GM12878 (cell line): ENCODE results near the gene XPNPEP2. TPM values are rescaled to one million over a fixed set of nuclear protein-coding genes. Genes with fewer than 3 reads are reported as not detected.

Source experiments
- CHD4 ChIP-seq: fragments of 200-600 bp; sonication (generic); IDR thresholded peaks from 2 replicates; pipeline ENCODE4 v1.6.1; 2016; ENCODE audit warnings: mild to moderate bottlenecking
- EP300 ChIP-seq, 2 experiments: fragments of 150-350 bp in 1 of 2; IDR thresholded peaks; 2 replicates each; pipeline ENCODE4 v1.6.1; 2011 to 2012; ENCODE audit warnings: low read depth in 2 of 2, low read length in 2 of 2, borderline replicate concordance in 1 of 2, improper control_type of control experiment in 1 of 2, inconsistent platforms in 1 of 2; ENCODE audit not compliant: control insufficient read depth in 1 of 2
- ESRRA ChIP-seq: IDR thresholded peaks from 2 replicates; pipeline ENCODE4 v1.6.1; 2012; ENCODE audit warnings: mild to moderate bottlenecking, low read length, improper control_type of control experiment
- HDGF ChIP-seq: fragments of 450-650 bp; IDR thresholded peaks from 2 replicates; pipeline ENCODE4 v1.6.1; 2016; ENCODE audit warnings: antibody characterized with exemption
- IRF4 ChIP-seq: IDR thresholded peaks from 2 replicates; pipeline ENCODE4 v1.6.1; 2011; ENCODE audit warnings: low read depth, low read length
- PAX5 ChIP-seq: IDR thresholded peaks from 2 replicates; pipeline ENCODE4 v1.6.1; 2011; ENCODE audit warnings: low read depth, low read length, borderline replicate concordance
- RAD21 ChIP-seq: IDR thresholded peaks from 2 replicates; pipeline ENCODE4 v1.6.1; 2011; ENCODE audit warnings: mild to moderate bottlenecking, low read depth, low read length, moderate library complexity; ENCODE audit not compliant: insufficient read depth
- SIN3A ChIP-seq: IDR thresholded peaks from 2 replicates; pipeline ENCODE4 v1.6.1; 2012; ENCODE audit warnings: low read depth, low read length, improper control_type of control experiment
- ZNF687 ChIP-seq: fragments of 450-650 bp; IDR thresholded peaks from 2 replicates; pipeline ENCODE4 v1.6.1; 2017; ENCODE audit warnings: mild to moderate bottlenecking, moderate library complexity
- polyA plus RNA-seq, 11 experiments: library from polyadenylated mRNA; depleted of rRNA in 4 of 11; unstranded in 6 of 11; stranded (reverse) in 5 of 11; fragments of >200 nt; fragmentation: Nextera tagmentation in 4 of 11; fragmentation: Illumina TruSeq in 1 of 11; extraction: Ambion mirVana in 4 of 11; extraction: Trizol in 1 of 11; gene quantifications; 1 replicate in 1 of 11; 2 replicates in 10 of 11; pipeline versions ENCODE4 v1.2.1 to v1.2.3, GENCODE V29; 2011 to 2016; ENCODE audit warnings: inconsistent platforms in 2 of 11, missing spikeins in 2 of 11, low read depth in 1 of 11
- total RNA-seq, 4 experiments: library from RNA; depleted of rRNA in 3 of 4; stranded (reverse); fragments of >200 nt in 3 of 4; fragmentation: Illumina TruSeq in 1 of 4; extraction: Trizol in 1 of 4; gene quantifications; 2 replicates each; pipeline versions ENCODE4 v1.2.1 to v1.2.3, GENCODE V29; 2013 to 2021

XPNPEP2 gene
- total and polyA plus RNA-seq, 10 of the 15 experiments (the other 5 are each of a cell fraction or from before 2014, with no cell fraction given), result 0.04 to 0.37 (median 0.15) TPM

- TF ChIP-seq RAD21, result no peak
- TF ChIP-seq IRF4, result no peak
- TF ChIP-seq HDGF, result no peak
- TF ChIP-seq ESRRA, result no peak
- no peak for TF ChIP-seq EP300 (IDR thresholded peaks at IDR 0.05; ENCODE audit: borderline replicate concordance in 1 of 2, control insufficient read depth in 1 of 2, low read depth in 2 of 2, low read length in 2 of 2)
- no peak for TF ChIP-seq CHD4
- no peak for TF ChIP-seq ZNF687
- TF ChIP-seq SIN3A, result no peak
- no peak for TF ChIP-seq PAX5
These were observed 42.2 kb upstream of the XPNPEP2 start (continued) for GRCh38 chrX:129696463-129697155.
